Activated naive CD4-positive, alpha-beta T cell treated with Interleukin-2 at 50 U/mL for 16 hours (primary cell): ENCODE data around the gene HLCS.
A peak's percentile ranks its signal among the peaks of the same experiment; 100 is the strongest.

ENCODE experiments used
- DNase-seq: peaks from one replicate; pipeline ENCODE4 v3.0.0-alpha.2; 2020

Gene HLCS

DNA sequence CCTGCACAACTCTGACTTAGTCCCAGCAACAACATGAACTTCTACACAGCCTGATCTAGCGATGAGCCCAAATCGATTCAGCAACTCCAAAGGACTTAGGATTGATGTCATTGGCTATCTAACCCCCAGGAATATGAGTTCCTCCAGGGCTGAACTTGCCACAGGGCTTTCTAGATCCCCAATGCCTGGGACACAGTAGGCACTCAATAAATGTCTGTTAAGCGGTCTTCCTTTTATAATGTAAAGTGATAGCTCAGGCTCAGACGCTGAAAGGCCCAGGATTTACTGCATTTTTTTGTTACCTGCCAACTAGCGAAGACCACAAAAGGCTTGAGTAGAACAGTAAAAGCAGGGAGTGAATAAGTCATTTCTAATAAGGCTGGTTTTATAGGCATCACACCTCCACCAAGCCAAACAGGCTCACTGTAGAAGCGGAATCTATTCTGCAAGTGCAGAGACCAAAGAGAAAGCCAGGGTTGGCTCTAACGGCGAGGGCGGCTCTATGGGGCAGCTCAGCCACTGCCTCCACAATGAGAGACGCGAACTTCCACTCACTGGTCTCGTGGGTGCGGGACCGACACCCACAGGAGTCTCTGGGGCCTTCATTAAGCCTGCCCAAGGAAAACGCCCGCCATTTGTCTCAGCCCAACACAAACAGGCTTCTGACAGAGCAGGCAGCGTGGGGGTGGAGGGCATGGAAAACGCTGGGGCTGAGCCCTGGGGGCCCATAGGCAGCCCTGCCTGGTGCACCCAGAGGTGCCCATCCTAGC lies 52.0 kb downstream of the HLCS start:
- no peak for DNase-seq

DNA sequence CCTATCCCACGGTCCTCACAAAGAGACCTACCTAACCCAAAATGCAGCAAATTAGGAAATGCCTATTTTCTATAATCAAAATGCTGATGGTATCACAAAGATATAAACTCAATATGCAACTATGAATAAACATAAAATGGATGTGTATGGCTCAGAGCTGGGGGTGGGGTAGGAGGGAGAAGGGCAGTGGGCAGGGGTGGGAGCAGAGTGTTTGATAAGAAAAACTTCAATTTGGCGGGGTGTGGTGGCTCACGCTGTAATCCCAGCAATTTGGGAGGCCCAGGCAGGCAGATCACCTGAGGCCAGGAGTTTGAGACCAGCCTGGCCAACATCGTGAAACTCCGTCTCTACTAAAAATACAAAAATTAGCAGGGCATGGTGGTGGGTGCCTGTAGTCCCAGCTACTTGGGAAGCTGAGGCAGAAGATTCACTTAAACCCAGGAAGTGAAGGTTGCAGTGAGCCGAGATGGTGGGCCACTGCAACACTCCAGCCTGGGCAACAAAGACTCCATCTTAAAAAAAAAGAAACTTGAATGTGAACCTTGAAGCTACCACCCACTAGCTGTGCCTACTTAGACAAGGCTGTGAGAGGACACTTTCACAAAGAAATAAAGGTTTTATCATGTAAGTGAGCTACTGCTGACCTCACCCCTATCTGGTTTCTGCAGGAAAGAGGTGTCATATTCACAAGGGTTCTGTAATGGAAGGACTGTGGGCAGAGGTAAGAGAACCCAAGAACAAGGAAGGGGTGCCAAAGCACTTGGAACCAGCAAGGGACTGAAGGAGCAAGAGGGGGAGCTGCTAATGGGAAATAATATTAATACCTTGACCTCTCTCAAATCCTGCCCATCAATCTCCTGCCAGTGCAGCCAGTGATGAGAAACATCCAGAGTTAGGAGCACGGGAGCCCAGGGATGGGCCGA lies 53.0 kb downstream of the HLCS start:
- no peak for DNase-seq

DNA sequence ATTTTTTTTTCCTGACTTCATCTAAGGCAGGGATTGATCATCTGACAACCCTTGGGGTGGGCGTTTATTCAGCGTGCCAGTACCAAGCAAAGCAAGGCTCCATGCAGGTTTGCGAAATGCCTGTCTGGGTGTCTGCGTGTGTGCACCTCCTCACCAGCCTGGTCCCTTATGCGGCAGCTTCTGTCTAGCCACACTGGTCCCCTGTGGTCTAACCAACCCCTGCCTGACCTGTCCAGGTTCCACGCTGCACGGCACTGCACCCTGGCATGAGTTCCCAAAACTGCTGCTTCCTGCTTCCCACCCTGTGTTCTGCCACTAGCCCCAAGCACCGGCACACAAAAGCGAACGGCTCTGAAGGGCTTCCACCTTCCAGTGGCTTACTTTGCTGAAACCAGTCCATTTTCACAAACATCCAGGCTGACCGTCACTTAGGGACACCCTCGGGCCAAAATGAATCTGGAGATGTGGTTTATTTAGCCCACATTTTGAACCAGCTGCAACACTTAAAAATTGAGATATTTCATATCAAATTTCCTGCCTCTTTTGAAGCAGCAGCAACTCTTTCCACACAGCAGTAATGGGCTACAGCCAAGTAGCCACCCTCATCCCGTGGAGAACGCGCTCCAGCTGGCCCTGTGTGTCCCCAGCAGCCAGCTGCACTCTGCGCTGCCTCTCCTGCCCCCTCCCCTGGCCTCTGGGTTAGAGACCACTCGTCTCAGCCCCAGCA lies 55.7 kb downstream of the HLCS start:
- DNase-seq = no peak

DNA sequence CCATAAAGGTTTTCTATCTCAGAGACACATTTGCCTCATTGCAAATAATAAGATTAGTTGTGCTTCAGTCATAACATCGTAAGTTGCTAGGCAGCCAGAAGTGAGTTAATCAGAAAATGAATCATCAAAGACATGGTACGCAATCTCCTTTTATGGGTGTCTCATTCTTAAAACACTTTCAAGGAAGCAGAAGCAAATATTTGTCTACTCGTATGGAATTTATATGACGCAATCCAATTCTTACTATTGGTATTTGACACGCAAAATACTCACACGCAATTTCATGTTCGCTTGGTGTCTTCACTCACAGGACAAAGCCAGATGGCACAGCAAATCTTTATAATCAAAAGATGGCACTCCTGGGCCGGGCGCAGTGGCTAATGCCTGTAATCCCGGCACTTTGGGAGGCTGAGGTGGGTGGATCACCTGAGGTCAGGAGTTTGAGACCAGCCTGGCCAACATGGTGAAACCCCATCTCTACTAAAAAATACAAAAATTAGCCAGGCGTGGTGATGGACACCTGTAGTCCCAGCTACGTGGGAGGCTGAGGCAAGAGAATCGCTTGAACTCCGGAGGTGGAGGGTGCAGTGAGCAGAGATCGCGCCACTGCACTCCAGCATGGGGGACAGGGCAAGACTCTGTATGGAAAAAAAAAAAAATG lies 56.4 kb downstream of the HLCS start:
- DNase-seq = peak; percentile 40

DNA sequence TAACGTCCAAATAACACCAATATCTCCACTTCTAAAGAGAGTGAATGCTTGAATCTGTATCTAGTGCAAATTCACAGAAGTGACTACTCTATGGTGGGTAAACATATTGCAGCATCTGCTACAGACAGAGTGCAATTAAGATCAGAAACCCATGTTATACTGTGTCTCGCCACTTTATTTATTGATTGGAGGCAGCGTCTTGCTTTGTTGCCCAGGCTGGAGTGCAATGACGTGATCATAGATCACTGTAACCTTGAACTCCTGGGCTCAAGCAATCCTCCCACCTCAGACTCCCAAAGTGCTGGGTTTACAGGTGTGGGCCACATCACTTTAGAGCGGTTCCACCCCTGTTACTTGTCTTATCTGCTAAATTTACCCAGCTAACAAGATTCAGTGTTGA lies 57.0 kb downstream of the HLCS start:
- DNase-seq = peak; percentile 15

DNA sequence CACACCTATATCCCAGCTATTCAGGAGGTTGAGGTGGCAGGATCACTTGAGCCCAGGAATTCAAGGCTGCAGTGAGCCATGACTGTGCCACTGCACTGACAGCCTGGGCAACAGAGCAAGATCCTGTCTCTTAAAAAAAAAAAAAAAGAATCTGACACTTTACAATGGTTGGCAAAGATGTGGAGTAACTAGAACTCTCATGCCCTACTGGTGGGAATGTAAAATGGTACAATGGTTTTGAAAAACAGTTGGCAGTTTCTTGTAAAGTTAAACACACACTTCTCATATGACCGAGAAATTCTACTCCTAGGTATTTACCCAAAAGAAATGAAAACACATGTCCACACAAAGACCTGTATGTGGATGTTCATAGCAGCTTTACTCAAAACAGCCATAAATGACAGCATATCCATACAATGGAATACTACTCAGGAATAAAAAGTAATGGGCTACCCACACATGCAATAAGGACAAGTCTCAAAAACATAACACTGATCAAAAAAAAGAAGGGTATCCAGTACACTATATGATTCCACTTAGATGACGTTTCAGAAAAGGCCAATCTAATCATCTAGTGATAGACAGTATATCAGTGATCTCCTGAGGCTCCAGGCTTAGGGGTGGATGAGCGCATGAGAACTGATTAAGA lies 58.1 kb downstream of the HLCS start:
- DNase-seq = no peak

DNA sequence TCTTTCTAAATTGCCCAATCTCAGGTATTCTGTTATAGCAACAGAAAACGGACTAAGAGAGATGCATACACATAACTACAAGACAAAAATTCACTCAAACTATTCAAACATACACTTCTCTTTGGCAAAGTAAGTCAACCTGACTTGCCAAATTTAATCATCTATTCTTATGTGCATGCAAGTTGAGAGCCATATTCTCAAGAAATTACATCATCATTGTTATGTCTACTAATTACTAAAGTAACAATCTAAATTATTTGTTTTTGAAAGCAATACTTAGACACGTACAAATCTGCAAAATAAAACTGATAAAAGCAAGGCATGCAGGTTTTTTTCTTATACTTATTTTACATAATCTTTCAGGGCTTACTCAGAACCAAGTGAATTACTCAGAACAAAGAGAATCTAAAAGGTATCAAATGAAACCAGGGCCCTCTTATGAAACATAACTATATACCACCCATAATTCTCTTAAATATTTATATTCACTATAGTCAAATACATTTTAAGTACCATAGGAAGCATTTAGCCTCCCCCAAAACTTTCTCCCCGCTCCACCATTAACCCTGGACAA lies 62.3 kb downstream of the HLCS start:
- DNase-seq = no peak

DNA sequence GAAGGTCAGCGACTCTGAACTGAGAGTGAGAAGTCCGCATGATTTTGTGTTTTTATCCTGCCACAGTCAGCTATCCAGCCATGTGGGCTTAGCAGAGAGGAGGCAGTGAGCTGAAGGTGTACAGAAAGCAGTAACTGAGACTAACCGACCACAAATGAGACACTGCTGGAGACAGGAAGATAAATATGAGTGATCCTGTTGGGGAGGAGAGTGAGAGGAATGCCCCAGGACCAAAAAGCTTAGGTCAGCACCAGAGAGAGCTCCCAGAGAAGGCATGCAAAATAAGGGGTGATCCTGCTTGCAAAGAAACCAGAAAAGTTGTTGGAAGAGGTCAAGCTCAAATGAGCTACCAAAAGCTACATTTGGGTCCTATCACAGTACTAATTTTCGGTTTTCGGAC lies 63.7 kb downstream of the HLCS start:
- DNase-seq = no peak

DNA sequence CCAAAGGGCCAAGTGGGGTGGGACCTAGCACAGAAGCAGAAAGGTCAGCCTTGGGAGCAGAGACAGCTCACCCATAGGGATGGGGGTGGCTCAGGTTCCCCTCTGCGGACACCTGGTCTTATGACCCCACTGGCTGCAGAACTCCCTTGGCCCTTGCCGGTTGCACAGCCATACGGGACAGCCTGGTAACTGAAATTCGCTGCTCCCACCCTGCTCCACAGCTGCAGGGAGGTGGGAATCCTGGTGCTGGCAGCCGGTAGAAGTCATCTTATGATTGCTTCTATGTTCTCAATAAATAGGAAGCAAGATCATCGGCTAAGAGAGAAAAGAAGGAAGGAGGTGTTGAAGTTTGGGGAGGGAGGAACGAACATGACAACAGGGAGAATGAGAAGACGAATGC lies 64.1 kb downstream of the HLCS start:
- no peak for DNase-seq

DNA sequence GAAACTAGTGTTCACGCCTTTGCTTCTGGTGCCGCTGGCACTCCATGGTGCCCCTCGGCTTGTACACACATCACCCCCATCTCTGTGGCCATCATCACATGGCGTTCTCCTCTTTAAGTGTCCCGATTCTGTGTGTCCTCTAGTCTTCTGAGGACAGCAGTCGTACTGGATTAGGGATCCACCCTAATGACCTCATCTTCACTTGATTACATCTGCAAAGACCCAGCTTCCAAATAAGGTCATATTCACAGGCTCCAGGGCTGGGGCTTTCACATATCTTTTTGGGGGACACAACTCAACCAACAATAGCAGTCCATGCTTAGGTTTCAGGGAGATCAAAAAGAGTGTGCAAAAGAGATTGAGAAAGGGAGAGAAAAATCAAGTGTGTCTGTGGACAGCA lies 64.9 kb downstream of the HLCS start:
- no peak for DNase-seq

DNA sequence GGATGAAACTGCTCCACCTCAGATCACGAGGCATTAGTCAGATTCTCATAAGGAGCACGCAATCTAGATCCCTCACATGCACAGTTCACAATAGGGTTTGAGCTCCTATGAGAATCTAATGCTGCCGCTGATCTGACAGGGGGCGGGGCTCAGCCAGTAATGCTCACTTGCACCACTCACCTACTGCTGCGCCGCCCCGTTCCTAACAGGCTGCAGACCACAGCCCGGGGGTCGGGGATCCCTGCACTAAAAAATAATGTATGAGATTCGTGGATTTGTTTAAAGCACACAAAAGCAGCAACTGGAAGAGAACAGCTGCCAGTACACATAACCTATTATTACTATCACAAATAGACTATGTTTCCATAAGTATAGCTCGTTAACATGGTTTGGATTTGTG lies 72.9 kb downstream of the HLCS start:
- DNase-seq = no peak

DNA sequence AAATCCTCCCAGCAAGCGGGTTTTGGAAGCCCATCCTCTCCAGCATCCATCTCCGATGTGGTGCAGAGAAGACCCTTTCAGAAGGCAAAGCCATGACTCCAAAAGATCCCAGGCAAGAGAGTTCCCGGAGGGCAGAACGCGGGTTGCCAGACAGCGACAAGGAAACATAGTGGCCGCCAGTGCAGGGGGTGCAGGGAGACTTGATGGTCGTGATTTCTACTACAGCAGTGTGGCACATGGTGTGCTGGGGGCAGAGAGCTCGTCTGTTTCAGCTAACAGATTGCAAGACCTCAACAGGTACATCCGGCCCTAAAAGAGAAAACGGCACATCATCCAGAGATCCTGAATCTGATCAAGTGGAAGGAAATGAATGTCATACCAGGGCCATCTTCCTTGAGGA lies 74.3 kb downstream of the HLCS start:
- DNase-seq = no peak

DNA sequence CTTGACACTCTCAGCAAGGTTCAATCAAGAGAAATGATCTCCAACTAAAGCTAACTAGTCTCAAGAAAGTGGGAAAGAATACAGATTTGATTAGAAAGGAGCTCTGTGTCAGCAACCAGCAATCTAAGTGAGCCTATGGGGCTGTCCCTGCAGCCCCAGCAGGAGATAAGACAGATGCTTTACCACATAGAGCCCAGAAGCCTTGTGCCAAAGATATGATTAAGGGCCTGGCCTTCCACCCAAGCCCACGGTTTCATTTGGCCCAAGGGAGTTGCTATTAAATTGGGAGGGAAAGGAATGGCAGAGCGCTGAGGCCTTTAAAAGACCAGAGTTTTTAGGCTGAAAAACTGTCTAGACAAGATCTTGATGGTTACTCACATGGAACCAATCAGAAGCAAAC lies 74.8 kb downstream of the HLCS start:
- no peak for DNase-seq

DNA sequence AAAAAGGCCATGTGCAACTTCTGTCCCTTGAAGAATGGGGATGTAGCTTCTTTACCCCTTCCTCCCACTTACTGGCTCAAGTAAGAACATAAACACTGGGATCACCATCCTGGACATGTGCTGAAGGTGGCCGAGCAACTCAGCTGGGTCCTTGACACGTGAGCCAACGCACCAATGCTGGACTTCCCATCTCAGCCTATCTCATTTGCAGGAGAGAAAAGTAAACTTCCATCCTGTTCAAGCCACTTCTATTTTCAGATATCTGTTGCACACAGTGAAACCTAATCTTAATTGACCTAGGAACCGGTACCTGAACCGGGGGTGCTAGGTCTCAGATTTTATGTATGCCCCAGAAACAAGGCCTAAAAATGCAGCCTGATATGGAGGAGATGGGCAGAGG lies 75.3 kb downstream of the HLCS start:
- DNase-seq = no peak

DNA sequence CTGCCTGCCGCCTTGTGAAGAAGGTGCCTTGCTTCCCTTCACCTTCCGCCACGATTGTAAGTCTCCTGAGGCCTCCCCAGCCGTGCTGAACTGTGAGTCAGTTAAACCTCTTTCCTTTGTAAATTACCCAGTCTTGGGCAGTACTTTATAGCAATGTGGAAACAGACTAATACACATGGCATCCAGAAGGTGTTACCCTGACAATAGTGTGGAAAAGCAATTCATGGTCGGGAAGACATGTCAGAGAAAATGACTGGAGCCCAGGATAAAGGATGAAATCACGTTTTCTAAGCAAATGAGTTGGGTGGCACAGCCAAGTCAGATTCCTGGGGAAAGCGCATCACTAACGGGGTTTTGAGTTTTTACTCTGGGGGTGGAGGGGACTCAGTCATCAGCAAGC lies 76.4 kb downstream of the HLCS start:
- no peak for DNase-seq

DNA sequence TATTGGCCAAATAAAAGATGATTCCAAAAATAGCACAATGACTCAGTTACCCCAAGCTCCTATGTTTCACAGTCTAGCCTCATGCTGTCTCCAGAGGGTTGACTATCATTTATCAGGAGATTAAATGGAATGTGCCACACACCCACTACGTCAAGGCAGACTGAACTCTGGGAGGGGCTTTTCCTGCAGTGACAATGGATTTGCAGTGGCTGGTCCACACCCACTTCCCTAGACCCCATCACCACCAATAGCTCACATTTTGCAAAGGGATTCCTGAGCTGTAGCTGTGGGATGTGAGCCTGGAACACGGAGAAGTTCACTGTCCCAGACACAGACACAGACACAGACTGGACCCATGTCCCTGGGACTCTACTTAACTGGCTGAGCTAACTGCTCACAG lies 77.1 kb downstream of the HLCS start:
- DNase-seq = no peak

DNA sequence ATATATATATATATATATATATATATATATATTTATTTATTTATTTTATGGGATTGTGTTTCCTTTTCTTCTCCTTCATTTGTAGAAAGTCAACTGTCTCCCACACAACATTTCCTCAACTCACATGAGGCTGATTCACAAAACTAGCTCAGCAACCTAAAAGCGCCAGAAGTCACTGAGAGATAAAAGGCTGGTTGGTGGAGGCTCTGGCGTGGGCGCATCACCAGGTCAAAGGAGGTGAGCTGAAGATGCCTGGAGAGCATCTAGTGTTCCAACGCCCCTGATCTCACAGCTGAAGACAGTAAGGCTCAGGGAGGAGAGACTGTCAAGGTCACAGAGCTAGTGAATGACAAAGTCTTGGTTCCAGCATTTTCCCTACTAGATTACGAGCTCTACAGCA lies 78.0 kb downstream of the HLCS start:
- no peak for DNase-seq

DNA sequence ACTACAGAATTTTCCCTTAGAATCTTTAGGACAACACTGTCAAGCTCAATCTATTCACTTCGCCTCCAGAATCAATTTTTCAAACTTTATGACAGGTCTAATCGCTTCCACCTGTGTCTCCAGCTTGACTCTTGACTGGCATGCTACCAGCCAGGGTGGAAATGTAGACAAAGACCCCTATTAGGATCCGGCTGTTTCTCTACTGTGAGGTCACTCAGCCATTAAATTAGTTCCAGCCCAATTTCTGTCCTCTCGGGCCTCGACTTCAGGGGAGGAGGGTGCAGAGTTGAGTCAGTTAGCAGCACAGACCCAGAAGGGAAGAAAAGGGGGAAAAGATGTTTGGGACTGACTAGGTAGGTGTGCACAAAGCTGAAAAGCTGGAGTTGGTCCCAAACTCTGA lies 78.5 kb downstream of the HLCS start:
- no peak for DNase-seq

DNA sequence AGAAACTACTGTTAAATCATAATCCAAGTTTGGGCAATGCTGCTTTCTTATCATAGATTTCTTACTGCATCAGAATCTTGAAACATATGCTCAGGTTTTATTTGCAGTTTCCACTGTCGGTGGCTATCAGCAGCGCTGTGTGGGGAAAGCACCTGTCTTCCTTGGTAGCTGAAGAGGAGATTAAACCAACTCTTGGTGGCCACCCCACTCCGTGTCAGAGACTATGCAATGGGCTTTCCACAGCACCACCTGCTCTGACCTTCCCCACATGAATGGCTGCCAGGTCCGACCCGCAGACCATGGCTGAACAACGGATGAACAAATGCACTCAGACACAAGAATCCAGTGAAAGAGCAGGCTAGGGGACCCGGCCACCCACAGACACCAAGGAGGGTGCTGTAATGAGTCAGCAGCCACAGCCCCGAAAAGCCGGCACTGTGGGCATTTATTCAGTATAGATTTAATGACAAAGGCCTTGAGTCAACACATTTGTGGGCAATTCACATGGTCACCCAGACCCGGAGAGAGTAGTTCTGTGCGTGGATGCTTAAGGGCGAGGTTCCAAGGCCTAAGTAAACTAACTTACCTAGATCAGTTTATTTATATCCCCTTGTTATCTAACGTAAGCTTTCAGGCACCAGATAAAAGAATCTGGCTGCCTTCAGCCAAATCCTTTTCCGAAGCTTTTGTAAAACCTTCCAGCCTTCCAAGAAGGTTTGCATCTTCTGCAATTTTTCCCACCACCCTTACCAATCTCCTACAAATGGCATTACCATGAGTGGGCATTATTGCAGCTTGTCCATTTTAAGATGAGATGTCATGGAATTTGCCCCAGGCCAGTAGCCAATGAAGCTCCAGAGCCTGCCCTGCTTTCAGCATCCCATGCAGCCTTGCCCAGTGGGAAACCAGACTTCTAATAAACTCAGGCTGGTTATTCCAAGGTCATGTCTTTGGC lies 82.7 kb downstream of the HLCS start:
- no peak for DNase-seq

DNA sequence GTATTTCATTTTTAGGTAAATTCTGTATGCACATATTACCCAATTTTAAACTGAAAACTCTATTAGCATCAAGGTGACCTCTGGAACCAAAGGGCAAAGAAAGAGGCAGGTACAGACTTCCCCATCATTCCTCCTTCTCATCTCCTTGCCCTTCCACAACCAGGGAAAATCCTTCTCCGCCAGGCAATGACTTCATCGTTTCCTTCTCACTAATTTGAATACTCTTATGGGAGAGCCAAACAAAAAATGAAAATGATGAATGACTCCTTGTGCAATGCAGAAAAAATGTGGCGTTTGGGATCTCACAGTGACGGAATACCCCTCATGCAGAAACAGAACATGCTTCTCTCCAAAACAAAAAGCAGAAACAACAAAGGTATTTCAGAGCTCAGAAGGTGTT lies 83.7 kb downstream of the HLCS start:
- no peak for DNase-seq

DNA sequence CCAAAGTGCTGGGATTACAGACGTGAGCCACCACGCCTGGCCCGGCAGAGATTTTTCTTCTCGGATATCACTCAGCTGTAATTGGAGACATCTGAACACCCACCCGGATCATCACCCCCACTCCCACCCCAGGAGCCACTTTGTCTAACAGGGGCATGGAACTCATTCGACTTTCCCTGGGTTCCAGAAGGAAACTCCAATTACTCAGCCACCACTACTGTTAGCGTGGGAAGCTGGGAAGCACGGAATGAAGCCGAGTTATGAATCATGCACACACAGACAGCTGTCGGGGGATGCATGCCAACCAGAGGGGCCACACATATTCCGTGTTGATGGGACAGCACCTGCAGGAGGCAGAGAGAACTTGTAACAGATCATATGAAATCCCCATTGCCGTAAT lies 85.2 kb downstream of the HLCS start:
- DNase-seq = no peak
